Measurements from ENCODE around the gene DDX23.
A peak's percentile ranks its signal among the peaks of the same experiment; 100 is the strongest.
"Not testable (repeated sequence)": the region's sequence is repeated elsewhere in the genome, so short reads cannot be mapped to it uniquely, and the experiment has no call there.

The DDX23 gene

DNA sequence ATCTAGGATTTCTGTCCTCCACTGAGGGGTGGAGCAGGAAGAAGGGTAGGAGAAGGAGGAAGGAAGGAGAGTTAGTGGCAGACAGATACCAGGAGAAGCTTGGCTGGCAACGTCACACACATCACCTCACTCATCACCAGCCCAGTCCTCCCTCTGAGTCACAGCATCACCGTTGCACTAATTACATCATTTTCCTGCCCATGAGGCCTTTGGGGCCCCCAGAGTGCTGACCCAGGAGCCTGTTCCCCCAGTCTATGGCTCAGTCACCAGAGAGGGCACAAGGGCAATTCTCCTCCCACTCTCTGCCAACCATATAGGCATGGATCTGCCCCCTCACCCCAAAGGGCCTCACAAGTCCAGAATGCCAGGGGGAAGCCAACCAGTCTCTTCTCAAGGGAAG, 9.1 kb upstream of the DDX23 start:
- DNase-seq: no peak

DNA sequence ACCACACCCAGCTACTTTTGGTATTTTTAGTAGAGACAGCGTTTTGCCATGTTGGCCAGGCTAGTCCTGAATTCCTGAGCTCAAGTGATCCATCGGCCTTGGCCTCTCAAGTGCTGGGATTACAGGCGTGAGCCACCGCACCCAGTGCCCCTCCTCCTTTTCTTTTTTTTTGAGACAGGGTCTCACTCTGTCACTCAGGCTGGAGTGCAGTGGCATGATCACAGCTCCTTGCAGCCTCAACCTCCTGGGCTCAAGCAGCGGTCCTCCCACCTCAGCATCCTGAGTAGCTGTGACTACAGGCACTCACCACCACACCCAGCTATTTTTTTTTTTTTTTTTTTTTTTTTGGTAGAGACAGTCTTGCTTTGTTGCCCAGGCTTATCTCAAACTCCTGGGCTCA, 8.3 kb upstream of the DDX23 start:
- DNase-seq: not testable (repeated sequence)

DNA sequence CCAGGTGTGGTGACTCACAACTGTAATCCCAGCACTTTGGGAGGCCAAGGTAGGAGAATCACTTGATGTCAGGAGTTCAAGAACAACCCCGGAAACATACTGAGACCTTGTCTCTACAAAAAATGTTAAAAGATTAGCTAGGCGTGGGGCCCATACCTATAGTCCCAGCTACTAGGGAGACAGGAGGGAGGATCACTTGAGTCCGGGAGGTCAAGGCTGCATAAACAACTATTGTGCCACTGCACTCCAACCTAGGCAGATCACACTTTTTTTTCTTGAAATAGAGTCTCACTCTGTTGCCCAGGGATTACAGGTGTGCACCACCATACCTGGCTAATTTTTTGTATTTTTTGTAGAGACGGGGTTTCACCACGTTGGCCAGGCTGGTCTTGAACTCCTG, 7.6 kb upstream of the DDX23 start:
- DNase-seq: no peak

- DNase-seq: no peak
Observed at GRCh38 chr12:48858043-48858442, 6.1 kb upstream of the DDX23 start.

- no peak for DNase-seq
Observed at GRCh38 chr12:48857278-48857994, 5.5 kb upstream of the DDX23 start.

GRCh38 chr12:48856379-48856778, 4.4 kb upstream of the DDX23 start:
- DNase-seq: no peak

DNA sequence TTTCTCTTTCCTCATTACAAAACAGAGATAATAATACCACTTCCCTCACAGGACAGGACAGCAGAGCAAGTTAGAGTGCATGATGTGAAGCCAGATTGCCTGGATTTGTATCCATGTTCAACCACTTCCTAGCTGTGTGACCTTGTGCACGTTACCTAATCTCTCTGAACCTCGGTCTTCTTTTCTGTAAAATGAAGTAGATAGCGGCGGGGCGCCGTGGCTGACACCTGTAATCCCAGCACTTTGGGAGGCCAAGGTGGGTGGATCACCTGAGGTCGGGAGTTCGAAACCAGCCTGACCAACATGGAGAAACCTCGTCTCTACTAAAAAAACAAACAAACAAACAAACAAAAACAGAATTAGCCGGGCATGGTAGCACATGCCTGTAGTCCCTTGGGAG, 3.0 kb upstream of the DDX23 start:
- not testable (repeated sequence) for DNase-seq

DNA sequence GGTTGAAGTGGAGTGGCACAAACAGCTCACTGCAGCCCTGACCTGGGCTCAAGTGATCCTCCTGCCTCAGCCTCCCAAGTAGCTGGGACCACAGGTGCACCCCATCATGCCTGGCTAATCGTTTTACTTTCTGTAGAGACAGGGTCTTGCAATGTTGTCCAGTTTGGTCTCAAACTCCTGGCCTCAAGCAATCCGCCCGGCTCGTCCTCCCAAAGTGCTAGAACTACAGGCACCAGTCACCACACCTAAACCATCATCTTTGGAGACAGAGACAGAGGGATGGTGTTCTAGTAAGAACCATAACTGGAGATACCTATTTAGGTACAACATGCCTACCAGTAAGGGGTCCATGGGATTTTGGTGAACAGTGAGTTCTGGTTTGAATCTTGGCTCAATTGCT, 2.5 kb upstream of the DDX23 start:
- DNase-seq: no peak

DNA sequence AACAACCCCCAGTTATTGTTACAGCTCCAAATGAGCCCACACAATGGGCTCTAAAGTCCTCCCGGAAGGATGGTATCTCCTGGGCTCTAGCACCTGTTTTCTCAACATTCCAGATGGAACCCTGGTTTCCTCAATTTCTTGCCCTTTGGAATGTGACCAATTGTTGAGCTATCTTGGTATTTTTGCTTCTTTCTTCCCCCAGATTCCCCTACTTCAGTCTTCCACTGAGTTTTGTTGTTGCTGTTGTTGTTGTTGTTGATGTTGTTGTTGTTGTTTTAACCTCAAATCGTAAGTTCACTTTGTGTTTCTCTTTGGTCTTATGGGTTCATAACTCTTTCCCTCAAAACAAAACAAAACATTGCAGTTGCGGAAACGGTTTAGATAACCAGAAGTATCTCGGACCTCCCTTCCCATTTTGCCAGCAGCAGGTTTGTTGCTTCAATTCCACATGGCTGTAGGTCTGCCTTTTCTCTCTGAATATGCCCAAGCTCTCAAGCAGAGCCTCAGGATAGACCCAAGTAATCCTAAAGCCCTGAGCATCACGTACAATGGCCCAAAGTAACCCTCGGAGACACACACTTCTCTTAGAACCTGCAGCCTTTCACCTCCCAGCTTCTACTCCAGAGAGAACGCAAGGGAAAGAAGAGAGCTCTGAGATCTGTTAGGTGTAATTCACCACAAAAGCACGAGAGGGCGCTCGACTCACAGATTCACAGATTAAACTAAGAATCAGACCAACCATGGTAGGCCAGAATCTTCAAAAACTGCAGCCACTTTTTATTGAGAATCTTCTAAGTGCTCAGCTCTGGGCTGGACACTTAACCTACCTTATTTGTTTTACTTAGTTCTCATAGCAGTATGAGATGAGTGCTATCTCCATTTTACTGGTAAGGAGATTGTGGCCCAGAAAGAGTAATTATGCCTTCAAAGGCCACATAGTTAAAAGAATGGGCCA, 1.0 kb upstream of the DDX23 start:
- peak; percentile 92 to 93 for DNase-seq

DNA sequence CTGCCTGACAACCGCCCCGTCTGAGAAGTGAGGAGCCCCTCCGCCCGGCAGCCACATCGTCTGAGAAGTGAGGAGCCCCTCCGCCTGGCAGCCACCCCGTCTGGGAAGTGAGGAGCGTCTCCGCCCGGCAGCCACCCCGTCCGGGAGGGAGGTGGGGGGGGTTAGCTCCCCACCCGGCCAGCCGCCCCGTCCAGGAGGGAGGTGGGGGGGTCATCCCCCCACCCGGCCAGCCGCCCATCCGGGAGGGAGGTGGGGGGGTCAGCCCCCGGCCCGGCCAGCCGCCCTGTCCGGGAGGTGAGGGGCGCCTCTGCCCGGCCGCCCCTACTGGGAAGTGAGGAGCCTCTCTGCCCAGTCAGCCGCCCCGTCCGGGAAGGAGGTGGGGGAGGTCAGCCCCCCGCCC, 9.9 kb downstream of the DDX23 start:
- DNase-seq: not testable (repeated sequence)

DNA sequence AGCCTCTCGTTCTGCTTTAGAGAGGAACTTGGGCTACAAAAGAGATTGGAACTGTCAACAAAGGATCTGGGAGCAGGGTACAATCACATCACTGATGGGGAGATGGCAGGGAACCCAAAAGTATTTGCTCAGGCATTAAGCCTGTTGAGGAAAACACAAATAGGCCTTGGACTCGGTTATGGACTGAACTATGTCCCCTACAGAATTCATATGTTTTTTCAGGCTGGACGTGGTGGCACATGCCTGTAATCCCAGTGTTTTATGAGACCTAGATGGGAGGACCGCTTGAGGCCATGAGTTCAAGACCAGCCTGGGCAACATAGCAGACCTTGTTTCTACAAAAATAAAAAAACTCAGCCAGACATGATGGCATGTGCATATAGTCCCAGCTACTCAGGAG, 13.9 kb downstream of the DDX23 start:
- DNase-seq: no peak

- no peak for DNase-seq
Observed at GRCh38 chr12:48832321-48833060, 19.5 kb downstream of the DDX23 start.

- no peak for DNase-seq
Observed at GRCh38 chr12:48831257-48831656, 20.7 kb downstream of the DDX23 start.

DNA sequence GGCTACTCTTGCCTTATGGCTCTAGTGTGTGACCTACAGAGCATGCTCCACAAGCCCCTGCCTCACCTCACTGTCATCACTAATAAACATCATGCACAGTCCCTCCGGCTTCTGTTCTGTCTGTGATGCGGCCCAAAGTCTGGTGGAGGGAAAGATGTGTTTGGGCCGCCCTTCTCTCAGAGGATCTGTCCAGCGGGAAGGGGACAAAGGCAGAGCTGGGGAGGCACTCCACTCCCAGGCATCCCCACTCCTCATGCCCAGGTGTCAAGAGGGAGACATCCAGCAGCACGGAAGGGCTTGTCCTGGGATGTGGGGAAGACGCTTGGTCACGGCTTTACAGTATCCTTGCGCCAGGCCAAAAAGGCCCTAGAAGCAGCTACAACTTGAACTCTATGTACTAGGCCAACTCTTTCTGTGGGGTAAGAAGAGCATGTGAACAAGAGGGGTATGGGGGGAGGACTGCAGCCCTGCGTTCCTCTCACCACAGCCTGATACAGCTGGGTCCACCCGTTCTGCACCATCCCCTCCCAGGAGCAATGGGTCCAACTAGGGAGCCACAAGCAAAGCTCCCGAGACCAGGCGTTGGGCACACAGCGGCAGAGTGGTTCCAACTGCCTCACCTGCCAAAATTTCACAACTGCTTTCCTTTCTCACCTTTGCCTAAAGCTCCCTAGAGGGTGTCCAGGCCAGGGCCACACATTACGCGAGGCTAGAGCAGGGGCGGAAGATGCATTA, 23.0 kb downstream of the DDX23 start:
- no peak for DNase-seq

- no peak for DNase-seq
Observed at GRCh38 chr12:48828293-48828692, 23.7 kb downstream of the DDX23 start.

DNA sequence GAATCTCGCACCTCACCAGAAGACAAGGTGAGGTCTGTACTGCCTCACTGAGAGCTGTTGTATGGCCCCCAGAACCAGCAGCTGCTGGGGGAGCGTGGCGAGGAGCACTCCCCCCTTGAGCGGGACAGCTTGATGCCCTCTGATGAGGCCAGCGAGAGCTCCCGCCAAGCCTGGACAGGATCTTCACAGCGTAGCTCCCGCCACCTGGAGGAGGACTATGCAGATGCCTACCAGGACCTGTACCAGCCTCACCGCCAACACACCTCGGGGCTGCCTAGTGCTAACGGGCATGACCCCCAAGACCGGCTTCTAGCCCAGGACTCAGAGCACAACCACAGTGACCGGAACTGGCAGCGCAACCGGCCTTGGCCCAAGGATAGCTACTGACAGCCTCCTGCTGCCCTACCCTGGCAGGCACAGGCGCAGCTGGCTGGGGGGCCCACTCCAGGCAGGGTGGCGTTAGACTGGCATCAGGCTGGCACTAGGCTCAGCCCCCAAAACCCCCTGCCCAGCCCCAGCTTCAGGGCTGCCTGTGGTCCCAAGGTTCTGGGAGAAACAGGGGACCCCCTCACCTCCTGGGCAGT, 24.4 kb downstream of the DDX23 start:
- no peak for DNase-seq

DNA sequence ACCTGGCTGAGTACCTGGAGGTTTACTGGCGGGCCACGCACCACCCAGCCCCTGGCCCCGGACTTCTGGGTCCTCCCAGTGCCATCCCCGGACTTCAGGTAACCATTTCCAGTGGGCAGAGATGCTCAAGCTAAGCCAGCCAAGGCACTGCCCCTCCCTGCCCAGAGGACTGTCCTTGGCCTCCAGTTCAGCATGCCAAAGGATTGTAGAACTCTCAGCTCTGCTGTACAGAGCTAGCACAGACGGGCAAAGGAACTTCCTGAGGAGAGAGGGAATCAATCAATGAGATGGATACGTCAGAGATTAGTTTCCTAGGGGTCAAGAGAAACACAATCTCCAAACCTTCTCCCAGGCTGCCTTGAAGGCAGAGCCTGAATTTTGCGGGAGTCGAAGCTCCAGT, 24.9 kb downstream of the DDX23 start:
- no peak for DNase-seq

DNA sequence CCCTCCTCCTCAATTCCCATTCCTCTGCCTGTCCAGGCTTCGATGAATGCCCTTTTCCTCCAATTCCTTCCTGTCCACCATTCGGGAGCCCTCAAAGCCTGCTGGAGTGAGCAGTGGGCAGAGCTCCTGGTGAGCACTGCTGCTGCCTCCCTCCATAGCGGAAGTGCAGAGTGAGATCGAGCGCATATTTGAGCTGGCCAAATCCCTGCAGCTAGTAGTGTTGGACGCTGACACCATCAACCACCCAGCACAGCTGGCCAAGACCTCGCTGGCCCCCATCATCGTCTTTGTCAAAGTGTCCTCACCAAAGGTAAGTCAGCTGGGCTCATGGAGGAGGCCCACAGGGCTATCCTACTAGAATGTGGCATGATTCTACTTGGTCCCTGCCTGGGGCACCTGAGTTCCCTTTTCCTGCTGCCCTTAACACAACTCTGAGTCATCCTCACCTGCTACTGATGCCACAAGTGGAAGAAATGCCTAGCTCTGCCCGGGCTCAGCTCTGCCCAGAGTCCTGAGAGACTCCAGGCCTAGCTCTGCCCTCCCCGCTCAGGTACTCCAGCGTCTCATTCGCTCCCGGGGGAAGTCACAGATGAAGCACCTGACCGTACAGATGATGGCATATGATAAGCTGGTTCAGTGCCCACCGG, 25.6 kb downstream of the DDX23 start:
- no peak for DNase-seq

DNA sequence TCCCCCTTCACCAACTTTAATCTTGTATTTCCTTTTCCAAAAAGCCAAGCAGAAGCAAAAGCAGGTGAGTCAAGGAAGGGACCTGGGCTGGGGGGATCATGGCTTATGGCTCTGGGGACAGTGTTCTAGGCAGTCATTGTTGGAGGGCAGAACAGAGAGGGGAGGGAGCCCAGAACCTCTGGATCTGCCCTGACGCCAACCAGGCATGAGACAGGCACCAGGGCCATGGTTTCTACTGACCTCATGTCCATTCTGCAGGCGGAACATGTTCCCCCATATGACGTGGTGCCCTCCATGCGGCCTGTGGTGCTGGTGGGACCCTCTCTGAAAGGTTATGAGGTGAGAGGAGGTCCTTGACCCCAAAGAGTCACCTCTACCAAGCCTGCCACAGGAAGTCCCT, 27.1 kb downstream of the DDX23 start:
- no peak for DNase-seq

DNA sequence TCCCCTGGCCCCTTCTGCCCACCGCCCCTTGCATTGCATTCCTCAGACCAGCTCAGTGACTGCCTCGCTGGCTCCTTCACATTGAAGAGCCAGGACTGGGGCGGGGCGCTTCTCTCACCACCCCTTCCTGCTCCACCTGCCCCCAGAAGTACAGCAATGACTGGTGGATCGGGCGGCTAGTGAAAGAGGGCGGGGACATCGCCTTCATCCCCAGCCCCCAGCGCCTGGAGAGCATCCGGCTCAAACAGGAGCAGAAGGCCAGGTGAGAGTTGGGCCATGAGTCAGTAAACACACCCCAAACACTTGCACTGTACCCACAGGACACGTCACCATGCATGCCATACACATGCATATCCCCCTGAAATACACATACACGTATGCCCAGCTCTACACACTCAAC, 27.9 kb downstream of the DDX23 start:
- peak in 1 of 2 experiments; percentile 41 for DNase-seq

DNA sequence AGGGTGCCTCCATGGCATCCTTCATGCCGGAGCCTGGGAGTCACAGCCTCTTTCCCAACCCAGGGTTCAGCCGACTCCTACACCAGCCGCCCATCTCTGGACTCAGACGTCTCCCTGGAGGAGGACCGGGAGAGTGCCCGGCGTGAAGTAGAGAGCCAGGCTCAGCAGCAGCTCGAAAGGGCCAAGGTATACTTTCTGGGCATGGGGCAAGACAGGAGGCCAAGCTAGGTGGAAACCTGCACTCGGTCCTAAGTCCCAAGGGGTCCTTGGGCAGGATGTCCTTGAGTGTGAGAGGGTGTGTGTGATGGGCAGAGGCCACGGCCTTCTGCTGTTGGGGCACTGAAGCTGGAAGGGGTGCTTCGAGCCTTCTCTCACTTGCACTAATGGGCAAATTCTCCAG, 28.7 kb downstream of the DDX23 start:
- DNase-seq: no peak

- DNase-seq: no peak
Observed at GRCh38 chr12:48822711-48823110, 29.3 kb downstream of the DDX23 start.

All from activated T-cell treated with anti-CD3 and anti-CD28 coated beads, Interleukin-2, amount 50 U/mL, for 48 hours (primary cell).